Upper lobe of right lung (tissue), 1 donor: ENCODE results near the gene PTPRS. TPM values are rescaled to one million over a fixed set of nuclear protein-coding genes. Genes with fewer than 3 reads are reported as not detected.
"Not testable (repeated sequence)": the region's sequence is repeated elsewhere in the genome, so short reads cannot be mapped to it uniquely, and the experiment has no call there.

Experiments used
- ATAC-seq: fragments of 200-7000 bp; cut with Tn5 transposase; one replicate; pipeline ENCODE4 v1.9.1; 2020; ENCODE audit warnings: mild to moderate bottlenecking, moderate library complexity
- DNase-seq: peaks from one replicate; pipeline ENCODE4 v3.0.0-alpha.2; 2020
- H3K27ac ChIP-seq: fragments of 200-600 bp; one replicate; pipeline ENCODE4 v1.8.0; 2022
- H3K27me3 ChIP-seq: fragments of 200-600 bp; one replicate; pipeline ENCODE4 v1.8.0; 2022; ENCODE audit warnings: mild to moderate bottlenecking
- H3K36me3 ChIP-seq: fragments of 200-600 bp; one replicate; pipeline ENCODE4 v1.8.0; 2022
- H3K4me1 ChIP-seq: fragments of 200-600 bp; one replicate; pipeline ENCODE4 v1.8.0; 2022
- H3K4me3 ChIP-seq: fragments of 200-600 bp; one replicate; pipeline ENCODE4 v1.8.0; 2022; ENCODE audit warnings: mild to moderate bottlenecking
- H3K9me3 ChIP-seq: fragments of 200-600 bp; one replicate; pipeline ENCODE4 v1.8.0; 2022
- CTCF ChIP-seq: fragments of 200-600 bp; IDR thresholded peaks from one replicate; pipeline ENCODE4 v1.8.0; 2022; ENCODE audit warnings: antibody characterized with exemption
- intact Hi-C: fragments of 100-400 bp; cut with DNase I; formaldehyde crosslinking; loops from one replicate; pipeline ENCODE4 v1.11.0; 2022
- long read RNA-seq: library from polyadenylated mRNA; unstranded; transcript quantifications from one replicate; pipeline ENCODE4 v2.0.0, GENCODE V29; 2021
- total RNA-seq: library from RNA; stranded (reverse); fragmentation: NEBNext Ultra II Directional; extraction: Animal tissue kit (Norgen Biotek cat#: 25700); gene quantifications from one replicate; pipeline ENCODE4 v1.2.1, GENCODE V29; 2021
- donor health status: DM: no; HTN: yes; CAD: no; lungs with severe emphysema.

The PTPRS gene
- 131 TPM for total RNA-seq
- long read RNA-seq, partial matches to known transcripts, result 34 of 48 reads
- long read RNA-seq, other reads (novel, unspliced or antisense), result 14 of 48 reads

GRCh38 chr19:5340637-5341447 is at the start of gene PTPRS:
Gene PTPRS, minus strand, starts transcription at chr19:5340812. Its CDS starts 54,672 bp downstream, at chr19:5286140.
- H3K27me3 ChIP-seq, result peaks cover 37% of the 10 kb centered on the region
- no peak for TF ChIP-seq CTCF
- ATAC-seq, result peak; percentile 79

GRCh38 chr19:5389353-5389752 is 48.7 kb upstream of the PTPRS start:
- no peak for TF ChIP-seq CTCF
- intact Hi-C loops, result no loop called here

More at GRCh38 chr19:5340637-5341447, at the start of gene PTPRS:
- H3K9me3 ChIP-seq, result no peaks in the 10 kb centered on the region
- peaks cover 10% of the 10 kb centered on the region for H3K4me1 ChIP-seq
- H3K36me3 ChIP-seq, result no peaks in the 10 kb centered on the region
- peak within 1 kb of the TSS; percentile 49 for H3K4me3 ChIP-seq
- no peak within 1 kb of the TSS for H3K27ac ChIP-seq
- DNase-seq, result peak; percentile 84
- intact Hi-C loops, result no loop called here

GRCh38 chr19:5387472-5387871 is 46.9 kb upstream of the PTPRS start:
- Histone ChIP-seq H3K9me3 (no peaks in the 10 kb centered on the region), H3K4me3 (no peak overlapping the region), H3K4me1 (no peaks in the 10 kb centered on the region), H3K36me3 (no peaks in the 10 kb centered on the region), H3K27ac (no peak overlapping the region), H3K27me3 (peaks cover 7% of the 10 kb centered on the region)
- no peak for DNase-seq
- no peak for TF ChIP-seq CTCF
- no peak for ATAC-seq
- intact Hi-C loops, result no loop called here

More at GRCh38 chr19:5389353-5389752, 48.7 kb upstream of the PTPRS start:
- peaks cover 25% of the 10 kb centered on the region for H3K27me3 ChIP-seq
- no peaks in the 10 kb centered on the region for H3K36me3 ChIP-seq
- H3K4me1 ChIP-seq, result no peaks in the 10 kb centered on the region
- H3K4me3 ChIP-seq, result no peak overlapping the region
- no peaks in the 10 kb centered on the region for H3K9me3 ChIP-seq
- H3K27ac ChIP-seq, result no peak overlapping the region
- no peak for DNase-seq
- no peak for ATAC-seq

- Histone ChIP-seq H3K9me3 (no peaks in the 10 kb centered on the region), H3K27ac (no peak overlapping the region), H3K27me3 (peaks cover 5% of the 10 kb centered on the region), H3K4me1 (no peaks in the 10 kb centered on the region), H3K4me3 (no peak overlapping the region), H3K36me3 (no peaks in the 10 kb centered on the region)
- DNase-seq (no peak), ATAC-seq (no peak)
- no peak for TF ChIP-seq CTCF
- intact Hi-C loops, result no loop called here
Measured at GRCh38 chr19:5386841-5387240, 46.2 kb upstream of the PTPRS start.

GRCh38 chr19:5381197-5381596 is 40.6 kb upstream of the PTPRS start:
- H3K9me3 ChIP-seq, H3K27me3 ChIP-seq, H3K36me3 ChIP-seq, intact Hi-C loops, H3K27ac ChIP-seq, ATAC-seq, H3K4me3 ChIP-seq, H3K4me1 ChIP-seq, DNase-seq: not testable (repeated sequence)

GRCh38 chr19:5380215-5380919 is 39.8 kb upstream of the PTPRS start:
- H3K27me3 ChIP-seq, result no peaks in the 10 kb centered on the region
- intact Hi-C loops, result no loop called here
- no peak for TF ChIP-seq CTCF
- no peaks in the 10 kb centered on the region for H3K36me3 ChIP-seq
- no peaks in the 10 kb centered on the region for H3K4me1 ChIP-seq
- H3K4me3 ChIP-seq, result no peak overlapping the region
- DNase-seq (no peak), ATAC-seq (no peak)
- H3K27ac ChIP-seq, result no peak overlapping the region
- H3K9me3 ChIP-seq, result no peaks in the 10 kb centered on the region
